Mesothelial cell of epicardium (in vitro differentiated cells): ENCODE data around the gene RAD23B. TPM values are rescaled to one million over a fixed set of nuclear protein-coding genes. Genes with fewer than 3 reads are reported as not detected.
A peak's percentile ranks its signal among the peaks of the same experiment; 100 is the strongest.

Experiments
- DNase-seq, 2 experiments: peaks; one replicate each; pipeline ENCODE4 v3.0.0; 2021; ENCODE audit warnings: low spot score in 2 of 2; ENCODE audit not compliant: unreplicated experiment in 2 of 2
- H3K27ac Mint-ChIP-seq: 2 replicates; pipeline ENCODE4 v1.8.0; 2021; ENCODE audit warnings: mixed read lengths
- H3K27me3 Mint-ChIP-seq: 2 replicates; pipeline ENCODE4 v1.8.0; 2021; ENCODE audit warnings: low read depth, mixed read lengths
- H3K36me3 Mint-ChIP-seq: 2 replicates; pipeline ENCODE4 v1.8.0; 2021; ENCODE audit warnings: mixed read lengths
- H3K4me1 Mint-ChIP-seq: 2 replicates; pipeline ENCODE4 v1.8.0; 2021; ENCODE audit warnings: mixed read lengths
- H3K4me3 Mint-ChIP-seq: 2 replicates; pipeline ENCODE4 v1.8.0; 2021; ENCODE audit warnings: mild to moderate bottlenecking, moderate library complexity, mixed read lengths
- H3K9me3 Mint-ChIP-seq: 2 replicates; pipeline ENCODE4 v1.8.0; 2021; ENCODE audit warnings: mixed read lengths
- CTCF ChIP-seq: fragments of 200-600 bp; sonication (generic); IDR thresholded peaks from one replicate; pipeline ENCODE4 v1.5.0; 2021; ENCODE audit warnings: antibody characterized with exemption; ENCODE audit not compliant: unreplicated experiment
- total RNA-seq: library from RNA; stranded (reverse); gene quantifications from 3 replicates; pipeline ENCODE4 v1.2.1, GENCODE V29; 2021

Gene RAD23B
- total RNA-seq: 97.5 to 105 TPM (median 101 TPM) in 3 replicates

GRCh38 chr9:107282759-107283622, at the start of gene RAD23B:
Gene RAD23B, plus strand, starts transcription at chr9:107283279. Its CDS starts 351 bp downstream, at chr9:107283630.
- peak within 1 kb of the TSS; percentile 98 for H3K27ac Mint-ChIP-seq
- H3K4me3 Mint-ChIP-seq: peak within 1 kb of the TSS; percentile 95
- no peaks in the 10 kb centered on the region for H3K36me3 Mint-ChIP-seq
- DNase-seq: peak; percentile 97 to 99
- H3K27me3 Mint-ChIP-seq: no peaks in the 10 kb centered on the region
- no peak for TF ChIP-seq CTCF
- no peaks in the 10 kb centered on the region for H3K9me3 Mint-ChIP-seq
- H3K4me1 Mint-ChIP-seq: peaks cover 39% of the 10 kb centered on the region

GRCh38 chr9:107235765-107236442, 47.2 kb upstream of the RAD23B start:
- peaks cover 7% of the 10 kb centered on the region for H3K9me3 Mint-ChIP-seq
- no peak overlapping the region for H3K4me3 Mint-ChIP-seq
- DNase-seq: no peak
- H3K4me1 Mint-ChIP-seq: peaks cover 7% of the 10 kb centered on the region
- no peak for TF ChIP-seq CTCF
- H3K27me3 Mint-ChIP-seq: no peaks in the 10 kb centered on the region
- no peak overlapping the region for H3K27ac Mint-ChIP-seq
- H3K36me3 Mint-ChIP-seq: no peaks in the 10 kb centered on the region

- Mint-ChIP-seq H3K27me3 (no peaks in the 10 kb centered on the region), H3K4me3 (no peak overlapping the region), H3K27ac (no peak overlapping the region), H3K9me3 (no peaks in the 10 kb centered on the region), H3K4me1 (peaks cover 22% of the 10 kb centered on the region), H3K36me3 (no peaks in the 10 kb centered on the region)
- DNase-seq: no peak
- no peak for TF ChIP-seq CTCF
These were observed 45.2 kb upstream of the RAD23B start for GRCh38 chr9:107237873-107238272.

- no peaks in the 10 kb centered on the region for H3K36me3 Mint-ChIP-seq
- no peak for TF ChIP-seq CTCF
- no peaks in the 10 kb centered on the region for H3K9me3 Mint-ChIP-seq
- peaks cover 37% of the 10 kb centered on the region for H3K4me1 Mint-ChIP-seq
- no peak overlapping the region for H3K27ac Mint-ChIP-seq
- no peak overlapping the region for H3K4me3 Mint-ChIP-seq
- no peak for DNase-seq
- no peaks in the 10 kb centered on the region for H3K27me3 Mint-ChIP-seq
These were observed 43.6 kb upstream of the RAD23B start for GRCh38 chr9:107239474-107239873.

GRCh38 chr9:107240260-107240659, 42.8 kb upstream of the RAD23B start:
- no peak for TF ChIP-seq CTCF
- no peak overlapping the region for H3K4me3 Mint-ChIP-seq
- no peaks in the 10 kb centered on the region for H3K36me3 Mint-ChIP-seq
- peaks cover 37% of the 10 kb centered on the region for H3K4me1 Mint-ChIP-seq
- no peak overlapping the region for H3K27ac Mint-ChIP-seq
- H3K27me3 Mint-ChIP-seq: no peaks in the 10 kb centered on the region
- no peaks in the 10 kb centered on the region for H3K9me3 Mint-ChIP-seq
- DNase-seq: no peak
